Body of pancreas (tissue), 4 donors: Measurements from ENCODE around the gene PLAAT4. TPM values are rescaled to one million over a fixed set of nuclear protein-coding genes. Genes with fewer than 3 reads are reported as not detected.

Experiments used
- ATAC-seq: fragments of 150-250 bp; one replicate; pipeline ENCODE4 v1.9.1; 2016
- DNase-seq, 4 donors: peaks; one replicate each; pipeline ENCODE4 v3.0.0-alpha.2; 2019
- H3K27ac ChIP-seq, 4 donors: fragments of 200-600 bp; sonication (generic); 1 replicate in 3 of 4; 2 replicates in 1 of 4; pipeline versions ENCODE4 v1.5.1 to v1.6.1; 2016 to 2019; ENCODE audit warnings: mild to moderate bottlenecking in 1 of 4, mixed read lengths in 1 of 4, moderate library complexity in 1 of 4
- H3K27me3 ChIP-seq, 2 donors: fragments of 200-600 bp; sonication (generic); one replicate each; pipeline ENCODE4 v1.6.0; 2016; ENCODE audit warnings: mild to moderate bottlenecking in 1 of 2
- H3K36me3 ChIP-seq, 2 donors: fragments of 200-600 bp; sonication (generic); replicated peaks in 1 of 2; 2 replicates each; pipeline ENCODE4 v1.5.1; 2016; ENCODE audit warnings: low read depth in 2 of 2; ENCODE audit not compliant: insufficient read depth in 1 of 2
- H3K4me1 ChIP-seq: fragments of 200-600 bp; sonication (generic); one replicate; pipeline ENCODE4 v1.6.0; 2016
- H3K4me3 ChIP-seq, 2 donors: fragments of 200-600 bp; sonication (generic); 1 replicate in 1 of 2; 2 replicates in 1 of 2; pipeline ENCODE4 v1.5.1; 2016 to 2019
- H3K9me3 ChIP-seq, 3 donors: fragments of 200-600 bp; sonication (generic); 1 replicate in 2 of 3; 2 replicates in 1 of 3; pipeline ENCODE4 v1.5.1; 2016
- POLR2A ChIP-seq, 3 donors: fragments of 450-650 bp; IDR thresholded peaks; one replicate each; pipeline ENCODE4 v1.6.1; 2016; ENCODE audit warnings: antibody characterized with exemption in 3 of 3, mild to moderate bottlenecking in 2 of 3
- WGBS, 2 donors: methylation state at CpG; one replicate each; pipeline ENCODE4 v1.1.5; 2017; 5-methylcytosine and 5-hydroxymethylcytosine counted together
- intact Hi-C: fragments of 100-400 bp; cut with DNase I; formaldehyde crosslinking; loops from one replicate; pipeline ENCODE4 v1.15.1; 2023
- total RNA-seq, 2 donors: library from RNA; depleted of rRNA; stranded (reverse); fragments of >200 nt; gene quantifications; one replicate each; pipeline ENCODE4 v1.1.0, GENCODE V29; 2016
- TF ChIP-seq, protein P1 (sequence below), 7 experiments: fragments of 450-650 bp in 4 of 7; fragments of 200-600 bp in 3 of 7; sonication (generic) in 3 of 7; IDR thresholded peaks; one replicate each; pipeline ENCODE4 v1.5.1; 2016 to 2019; ENCODE audit warnings: antibody characterized with exemption in 7 of 7

The PLAAT4 gene
- total RNA-seq, 2 donors from 2014 or later, result 4.0 to 14.5 TPM

DNA sequence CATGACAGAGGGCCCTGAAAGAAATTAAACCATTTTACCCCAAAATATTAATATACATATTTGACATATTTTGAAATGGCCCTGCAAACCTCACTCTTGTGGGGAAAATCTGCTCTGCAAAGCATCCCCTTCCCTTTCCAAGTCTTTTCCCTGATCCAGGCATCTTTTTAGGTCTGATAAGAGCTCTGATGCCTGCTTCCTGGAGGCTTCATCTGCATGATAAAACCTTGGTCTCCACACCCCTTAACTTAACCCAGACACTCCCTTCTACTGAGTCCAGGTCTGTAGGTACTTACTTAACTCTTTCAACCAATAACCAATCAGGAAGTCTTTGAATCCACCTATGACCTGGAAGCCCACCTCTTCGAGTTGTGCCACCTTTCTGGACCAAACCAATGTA lies 32.6 kb upstream of the PLAAT4 start:
- intact Hi-C loops, result loop anchor here (10.0 kb wide), 1 partner anchor 131 kb away; no protein-coding TSS in a partner anchor
- Histone ChIP-seq H3K9me3 (no peaks in the 10 kb centered on the region), H3K4me1 (peaks cover 50% of the 10 kb centered on the region), H3K27ac (no peak overlapping the region), H3K27me3 (no peaks in the 10 kb centered on the region), H3K4me3 (no peak overlapping the region), H3K36me3 (no peaks in the 10 kb centered on the region)
- no peak for DNase-seq
- no peak for ATAC-seq
- WGBS, 2 donors, result 85 to 87% methylated on average over 1 of the region's 1 CpG
- TF ChIP-seq POLR2A (IDR thresholded peaks at IDR 0.05), result no peak
- TF ChIP-seq, protein P1, sequence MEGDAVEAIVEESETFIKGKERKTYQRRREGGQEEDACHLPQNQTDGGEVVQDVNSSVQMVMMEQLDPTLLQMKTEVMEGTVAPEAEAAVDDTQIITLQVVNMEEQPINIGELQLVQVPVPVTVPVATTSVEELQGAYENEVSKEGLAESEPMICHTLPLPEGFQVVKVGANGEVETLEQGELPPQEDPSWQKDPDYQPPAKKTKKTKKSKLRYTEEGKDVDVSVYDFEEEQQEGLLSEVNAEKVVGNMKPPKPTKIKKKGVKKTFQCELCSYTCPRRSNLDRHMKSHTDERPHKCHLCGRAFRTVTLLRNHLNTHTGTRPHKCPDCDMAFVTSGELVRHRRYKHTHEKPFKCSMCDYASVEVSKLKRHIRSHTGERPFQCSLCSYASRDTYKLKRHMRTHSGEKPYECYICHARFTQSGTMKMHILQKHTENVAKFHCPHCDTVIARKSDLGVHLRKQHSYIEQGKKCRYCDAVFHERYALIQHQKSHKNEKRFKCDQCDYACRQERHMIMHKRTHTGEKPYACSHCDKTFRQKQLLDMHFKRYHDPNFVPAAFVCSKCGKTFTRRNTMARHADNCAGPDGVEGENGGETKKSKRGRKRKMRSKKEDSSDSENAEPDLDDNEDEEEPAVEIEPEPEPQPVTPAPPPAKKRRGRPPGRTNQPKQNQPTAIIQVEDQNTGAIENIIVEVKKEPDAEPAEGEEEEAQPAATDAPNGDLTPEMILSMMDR (IDR thresholded peaks at IDR 0.05), result no peak

DNA sequence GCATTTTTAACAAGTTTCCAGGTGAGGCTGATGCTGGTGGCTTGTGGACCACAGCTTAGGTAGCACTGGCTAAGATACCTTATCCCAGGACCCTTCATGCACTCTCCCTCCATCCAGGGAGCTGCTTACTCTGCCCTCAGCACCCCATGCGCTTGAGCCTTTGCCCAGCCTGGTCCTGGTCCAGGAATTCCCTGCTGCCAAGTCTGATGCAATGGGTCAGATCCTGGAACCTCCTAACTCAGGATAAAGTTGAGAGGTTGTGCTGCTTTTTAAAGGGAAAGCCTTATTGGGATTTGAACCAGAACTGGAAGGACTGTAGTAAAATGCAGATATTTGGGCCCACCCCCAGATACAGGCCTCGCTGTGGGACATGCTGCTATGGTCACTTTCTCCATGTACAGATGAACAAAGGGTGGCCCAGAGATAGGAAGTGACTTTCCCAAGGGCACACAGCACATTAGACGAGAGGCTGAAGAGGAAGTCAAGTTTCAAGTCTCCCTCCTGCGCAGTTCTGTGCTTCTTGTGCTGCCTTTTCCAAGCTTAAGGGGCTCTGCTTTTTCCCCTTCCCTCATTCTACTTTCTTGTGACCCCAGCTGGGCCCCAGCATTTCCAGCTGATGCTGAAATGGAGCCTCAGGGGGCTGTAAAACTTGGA lies 31.5 kb upstream of the PLAAT4 start:
- Histone ChIP-seq H3K36me3 (no peaks in the 10 kb centered on the region), H3K4me1 (peaks cover 50% of the 10 kb centered on the region), H3K9me3 (no peaks in the 10 kb centered on the region), H3K27me3 (no peaks in the 10 kb centered on the region), H3K4me3 (no peak overlapping the region), H3K27ac (no peak overlapping the region)
- peak; percentile 80 for ATAC-seq
- DNase-seq, result peak; percentile 83 to 89 (median 86)
- intact Hi-C loops, result loop anchor here (10.0 kb wide), 1 partner anchor 130 kb away; no protein-coding TSS in a partner anchor
- TF ChIP-seq, protein P1 (IDR thresholded peaks at IDR 0.05), result no peak
- no peak for TF ChIP-seq POLR2A (IDR thresholded peaks at IDR 0.05)
- 37 to 38% methylated on average over 3 to 4 of the region's 4 CpGs for WGBS, 2 donors

DNA sequence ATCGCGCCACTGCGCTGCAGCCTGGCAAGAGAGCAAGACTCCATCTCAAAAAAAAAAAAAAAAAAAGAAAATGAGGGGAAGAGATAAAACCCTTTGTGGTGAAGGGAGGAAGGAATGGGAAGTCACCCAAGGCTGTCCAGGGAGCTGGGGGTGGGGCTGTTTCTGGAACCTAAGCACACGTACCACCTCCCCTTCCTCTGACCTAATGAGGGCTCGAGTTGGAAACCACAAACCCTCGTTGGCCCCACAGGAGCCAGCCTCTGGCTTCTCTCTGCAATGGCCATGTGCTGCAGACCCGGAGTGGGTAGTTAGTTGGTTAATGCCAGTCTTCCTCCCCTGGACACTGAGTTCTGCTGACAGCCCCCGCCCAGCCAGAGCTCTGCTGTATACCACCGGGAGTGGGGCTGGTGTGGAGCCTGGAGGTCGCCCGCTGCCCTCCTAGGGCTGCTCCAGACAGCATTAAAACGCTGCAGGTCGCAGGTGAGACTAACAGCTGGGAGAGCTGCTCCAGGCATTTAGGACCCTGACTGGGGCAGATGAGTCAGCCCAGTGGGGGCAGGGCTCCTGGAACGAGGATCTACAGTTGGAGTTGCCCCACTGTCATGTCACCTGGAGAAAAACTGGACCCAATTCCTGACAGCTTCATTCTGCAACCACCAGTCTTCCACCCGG lies 30.6 kb upstream of the PLAAT4 start, which contains the start of gene LGALS12:
Gene LGALS12 (plus strand): TSS at position 228 of the 672 bp plus-strand sequence. CDS start 375 bp downstream, at position 603.
- H3K4me3 ChIP-seq, result no peak within 1 kb of the TSS
- no peaks in the 10 kb centered on the region for H3K27me3 ChIP-seq
- H3K36me3 ChIP-seq, result no peaks in the 10 kb centered on the region
- DNase-seq (peak in 2 of 4 donors; percentile 25 to 40), ATAC-seq (no peak)
- peaks cover 50% of the 10 kb centered on the region for H3K4me1 ChIP-seq
- no peak for TF ChIP-seq POLR2A (IDR thresholded peaks at IDR 0.05)
- TF ChIP-seq, protein P1 (IDR thresholded peaks at IDR 0.05), result no peak
- 59 to 67% methylated on average over 12 to 15 of the region's 15 CpGs for WGBS, 2 donors
- no peaks in the 10 kb centered on the region for H3K9me3 ChIP-seq
- H3K27ac ChIP-seq, result peak within 1 kb of the TSS in 1 of 4 donors; percentile 12
- intact Hi-C loops, result loop anchor here (10.0 kb wide), 1 partner anchor 129 kb away; no protein-coding TSS in a partner anchor

DNA sequence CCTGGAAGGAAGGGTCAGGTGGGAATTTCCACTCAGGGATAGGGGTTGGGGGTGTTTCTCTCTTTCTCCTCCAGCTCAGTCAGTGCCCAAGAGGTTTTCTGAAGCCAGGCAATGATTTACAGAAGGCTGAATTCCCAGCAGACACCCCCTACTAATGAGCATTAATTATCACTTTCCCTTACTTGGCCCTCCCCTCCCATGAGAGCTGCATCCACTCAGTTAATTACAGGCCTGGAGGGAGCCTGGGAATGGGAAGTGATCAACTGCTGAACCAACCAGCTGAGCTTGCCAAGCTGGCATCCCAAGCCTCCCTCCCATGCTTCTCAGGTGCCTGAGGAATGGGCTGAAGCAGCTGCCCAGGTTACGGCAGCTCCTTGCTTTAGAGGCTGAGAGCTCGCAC lies 29.7 kb upstream of the PLAAT4 start:
- peaks cover 50% of the 10 kb centered on the region for H3K4me1 ChIP-seq
- intact Hi-C loops, result loop anchor here (10.0 kb wide), 1 partner anchor 128 kb away; no protein-coding TSS in a partner anchor
- no peaks in the 10 kb centered on the region for H3K27me3 ChIP-seq
- no peak overlapping the region for H3K4me3 ChIP-seq
- H3K9me3 ChIP-seq, result no peaks in the 10 kb centered on the region
- H3K27ac ChIP-seq, result no peak overlapping the region
- DNase-seq (peak in 1 of 4 donors; percentile 28), ATAC-seq (no peak)
- no peaks in the 10 kb centered on the region for H3K36me3 ChIP-seq
- TF ChIP-seq, protein P1 (IDR thresholded peaks at IDR 0.05), result no peak
- no peak for TF ChIP-seq POLR2A (IDR thresholded peaks at IDR 0.05)
- WGBS, 2 donors, result 80 to 88% methylated on average over 1 to 2 of the region's 2 CpGs
